ENCODE data around the gene MEFV. TPM values are rescaled to one million over a fixed set of nuclear protein-coding genes. Genes with fewer than 3 reads are reported as not detected.

The MEFV gene
- total and polyA plus RNA-seq, 2 of the 13 experiments (the other 11 are each of a cell fraction or from before 2014, with no cell fraction given): 0.22 TPM; not detected in 1

GRCh38 chr16:3192476-3193019 is 63.9 kb downstream of the MEFV start (continued):
- TF ChIP-seq KIAA2018 (CRISPR knock-in tag; IDR thresholded peaks at IDR 0.05; ENCODE audit: borderline replicate concordance) (no peak), ZNF20 (CRISPR knock-in tag; IDR thresholded peaks at IDR 0.05) (no peak), ZHX1 (CRISPR knock-in tag; IDR thresholded peaks at IDR 0.05; ENCODE audit: low read depth) (no peak), FOXA3 (CRISPR knock-in tag; IDR thresholded peaks at IDR 0.05) (no peak), EZH2 (conservative IDR thresholded peaks at IDR 0.05; ENCODE audit: low read depth, low read length) (no peak), SIN3B (IDR thresholded peaks at IDR 0.05; ENCODE audit: low read length) (no peak), ZNF879 (CRISPR knock-in tag; IDR thresholded peaks at IDR 0.05) (no peak)

Other genes with a start within 250 kb of the MEFV start
- 0.08 and 0.15 TPM in 2 replicates for gene CLDN9, start 243.7 kb downstream of the MEFV start, total RNA-seq (2016; rRNA removed; fragmentation: Illumina TruSeq; extraction: Trizol)
- 0.26 and 0.48 TPM in 2 replicates for gene CLDN9, start 243.7 kb downstream of the MEFV start, polyA plus RNA-seq (2011; rRNA removed)
- 2.7 and 7.6 TPM in 2 replicates for gene CLDN6, start 238.4 kb downstream of the MEFV start, total RNA-seq (2016; rRNA removed; fragmentation: Illumina TruSeq; extraction: Trizol)
- 5.9 and 10.1 TPM in 2 replicates for gene CLDN6, start 238.4 kb downstream of the MEFV start, polyA plus RNA-seq (2011; rRNA removed)
- 36.5 and 66.0 TPM in 2 replicates for gene TNFRSF12A, start 236.3 kb downstream of the MEFV start, total RNA-seq (2016; rRNA removed; fragmentation: Illumina TruSeq; extraction: Trizol)
- 61.9 and 118 TPM in 2 replicates for gene TNFRSF12A, start 236.3 kb downstream of the MEFV start, polyA plus RNA-seq (2011; rRNA removed)
- 8.3 and 16.1 TPM in 2 replicates for gene HCFC1R1, start 232.7 kb downstream of the MEFV start, total RNA-seq (2016; rRNA removed; fragmentation: Illumina TruSeq; extraction: Trizol)
- 13.8 and 18.3 TPM in 2 replicates for gene HCFC1R1, start 232.7 kb downstream of the MEFV start, polyA plus RNA-seq (2011; rRNA removed)
- gene THOC6, start 232.6 kb downstream of the MEFV start, total RNA-seq (2016; rRNA removed; fragmentation: Illumina TruSeq; extraction: Trizol): 37.0 TPM in 2 replicates
- gene THOC6, start 232.6 kb downstream of the MEFV start, polyA plus RNA-seq (2011; rRNA removed): 32.1 and 33.5 TPM in 2 replicates
- not detected in 2 replicates for gene BICDL2, start 219.7 kb downstream of the MEFV start, total RNA-seq (2016; rRNA removed; fragmentation: Illumina TruSeq; extraction: Trizol)
- gene BICDL2, start 219.7 kb downstream of the MEFV start, polyA plus RNA-seq (2011; rRNA removed): 0.12 and 0.18 TPM in 2 replicates
- gene MMP25, start 210.1 kb downstream of the MEFV start, total RNA-seq (2016; rRNA removed; fragmentation: Illumina TruSeq; extraction: Trizol): 0.04 TPM in 1 of 2 replicates, not detected in the other
- gene MMP25, start 210.1 kb downstream of the MEFV start, polyA plus RNA-seq (2011; rRNA removed): 0.07 and 0.08 TPM in 2 replicates
- gene IL32, start 191.0 kb downstream of the MEFV start, total RNA-seq (2016; rRNA removed; fragmentation: Illumina TruSeq; extraction: Trizol): 115 and 127 TPM in 2 replicates
- 165 and 258 TPM in 2 replicates for gene IL32, start 191.0 kb downstream of the MEFV start, polyA plus RNA-seq (2011; rRNA removed)
- gene ZSCAN10, start 157.3 kb downstream of the MEFV start, total RNA-seq (2016; rRNA removed; fragmentation: Illumina TruSeq; extraction: Trizol): not detected in 2 replicates
- not detected in 2 replicates for gene ZSCAN10, start 157.3 kb downstream of the MEFV start, polyA plus RNA-seq (2011; rRNA removed)
- 6.7 and 10.2 TPM in 2 replicates for gene ZNF205, start 144.0 kb downstream of the MEFV start, total RNA-seq (2016; rRNA removed; fragmentation: Illumina TruSeq; extraction: Trizol)
- gene ZNF205, start 144.0 kb downstream of the MEFV start, polyA plus RNA-seq (2011; rRNA removed): 5.8 and 6.5 TPM in 2 replicates
- 0.97 and 1.2 TPM in 2 replicates for gene ZNF213, start 121.6 kb downstream of the MEFV start, total RNA-seq (2016; rRNA removed; fragmentation: Illumina TruSeq; extraction: Trizol)
- gene ZNF213, start 121.6 kb downstream of the MEFV start, polyA plus RNA-seq (2011; rRNA removed): 0.59 and 0.77 TPM in 2 replicates
- gene OR1F1, start 68.4 kb downstream of the MEFV start, total RNA-seq (2016; rRNA removed; fragmentation: Illumina TruSeq; extraction: Trizol): not detected in 2 replicates
- 0.90 and 0.97 TPM in 2 replicates for gene OR1F1, start 68.4 kb downstream of the MEFV start, polyA plus RNA-seq (2011; rRNA removed)
- 16.5 and 18.0 TPM in 2 replicates for gene ZNF200, start 21.5 kb downstream of the MEFV start, total RNA-seq (2016; rRNA removed; fragmentation: Illumina TruSeq; extraction: Trizol)
- 3.5 and 4.0 TPM in 2 replicates for gene ZNF200, start 21.5 kb downstream of the MEFV start, polyA plus RNA-seq (2011; rRNA removed)
- 40.3 and 41.2 TPM in 2 replicates for gene ZNF263, start 26.9 kb upstream of the MEFV start, total RNA-seq (2016; rRNA removed; fragmentation: Illumina TruSeq; extraction: Trizol)
- 10.2 and 14.7 TPM in 2 replicates for gene ZNF263, start 26.9 kb upstream of the MEFV start, polyA plus RNA-seq (2011; rRNA removed)
- gene TIGD7, start 48.8 kb upstream of the MEFV start, total RNA-seq (2016; rRNA removed; fragmentation: Illumina TruSeq; extraction: Trizol): not detected in 2 replicates
- gene TIGD7, start 48.8 kb upstream of the MEFV start, polyA plus RNA-seq (2011; rRNA removed): not detected in 2 replicates
- 1.3 and 2.1 TPM in 2 replicates for gene ZNF75A, start 48.9 kb upstream of the MEFV start, total RNA-seq (2016; rRNA removed; fragmentation: Illumina TruSeq; extraction: Trizol)
- gene ZNF75A, start 48.9 kb upstream of the MEFV start, polyA plus RNA-seq (2011; rRNA removed): 1.4 and 2.0 TPM in 2 replicates
- gene OR2C1, start 99.3 kb upstream of the MEFV start, total RNA-seq (2016; rRNA removed; fragmentation: Illumina TruSeq; extraction: Trizol): not detected in 2 replicates
- not detected in 2 replicates for gene OR2C1, start 99.3 kb upstream of the MEFV start, polyA plus RNA-seq (2011; rRNA removed)
- gene ZSCAN32, start 144.4 kb upstream of the MEFV start, total RNA-seq (2016; rRNA removed; fragmentation: Illumina TruSeq; extraction: Trizol): 10.7 and 11.7 TPM in 2 replicates
- 12.7 and 12.8 TPM in 2 replicates for gene ZSCAN32, start 144.4 kb upstream of the MEFV start, polyA plus RNA-seq (2011; rRNA removed)
- gene ZNF174, start 144.6 kb upstream of the MEFV start, total RNA-seq (2016; rRNA removed; fragmentation: Illumina TruSeq; extraction: Trizol): 10.0 and 10.6 TPM in 2 replicates
- 7.6 and 8.3 TPM in 2 replicates for gene ZNF174, start 144.6 kb upstream of the MEFV start, polyA plus RNA-seq (2011; rRNA removed)
- 2.4 and 3.8 TPM in 2 replicates for gene ZNF597, start 186.9 kb upstream of the MEFV start, total RNA-seq (2016; rRNA removed; fragmentation: Illumina TruSeq; extraction: Trizol)
- gene ZNF597, start 186.9 kb upstream of the MEFV start, polyA plus RNA-seq (2011; rRNA removed): 1.2 and 1.3 TPM in 2 replicates
- 14.7 and 16.9 TPM in 2 replicates for gene NAA60, start 187.0 kb upstream of the MEFV start, total RNA-seq (2016; rRNA removed; fragmentation: Illumina TruSeq; extraction: Trizol)
- gene NAA60, start 187.0 kb upstream of the MEFV start, polyA plus RNA-seq (2011; rRNA removed): 29.9 and 32.0 TPM in 2 replicates
- not detected in 2 replicates for gene C16orf90, start 238.9 kb upstream of the MEFV start, total RNA-seq (2016; rRNA removed; fragmentation: Illumina TruSeq; extraction: Trizol)
- not detected in 2 replicates for gene C16orf90, start 238.9 kb upstream of the MEFV start, polyA plus RNA-seq (2011; rRNA removed)
- 19.5 and 25.9 TPM in 2 replicates for gene CLUAP1, start 244.4 kb upstream of the MEFV start, total RNA-seq (2016; rRNA removed; fragmentation: Illumina TruSeq; extraction: Trizol)
- gene CLUAP1, start 244.4 kb upstream of the MEFV start, polyA plus RNA-seq (2011; rRNA removed): 3.5 and 6.0 TPM in 2 replicates